HG03571 (cell line): Measurements from ENCODE around the gene ZYG11B.
"Not testable (repeated sequence)": the region's sequence is repeated elsewhere in the genome, so short reads cannot be mapped to it uniquely, and the experiment has no call there.

Experiments used
- ATAC-seq: cut with Tn5 transposase; IDR thresholded peaks from one replicate; pipeline ENCODE4 v1.9.1; 2021; ENCODE audit not compliant: unreplicated experiment

Gene ZYG11B

GRCh38 chr1:52842643-52843310 is 116.5 kb downstream of the ZYG11B start, which contains the start of gene ZYG11A:
ZYG11A (plus strand) TSS chr1:52842760; CDS start chr1:52842884, 124 bp downstream.
- no peak for ATAC-seq

- not testable (repeated sequence) for ATAC-seq
Measured at GRCh38 chr1:52845119-52845518, 118.9 kb downstream of the ZYG11B start.

GRCh38 chr1:52848423-52848822 is 122.2 kb downstream of the ZYG11B start:
- ATAC-seq, result no peak

GRCh38 chr1:52850951-52851350 is 124.7 kb downstream of the ZYG11B start:
- ATAC-seq, result no peak

GRCh38 chr1:52852854-52853253 is 126.6 kb downstream of the ZYG11B start:
- ATAC-seq, result no peak

GRCh38 chr1:52855584-52855983 is 129.3 kb downstream of the ZYG11B start:
- ATAC-seq, result no peak

- no peak for ATAC-seq
Measured at GRCh38 chr1:52856026-52856425, 129.8 kb downstream of the ZYG11B start.

- ATAC-seq, result no peak
Measured at GRCh38 chr1:52857443-52857842, 131.2 kb downstream of the ZYG11B start.

GRCh38 chr1:52862666-52863458 is 136.6 kb downstream of the ZYG11B start:
- no peak for ATAC-seq

- ATAC-seq, result peak; percentile 88
Measured at GRCh38 chr1:52867087-52867863, 141.0 kb downstream of the ZYG11B start.

GRCh38 chr1:52869727-52870126 is 143.5 kb downstream of the ZYG11B start:
- ATAC-seq, result not testable (repeated sequence)

GRCh38 chr1:52876843-52877242 is 150.6 kb downstream of the ZYG11B start:
- ATAC-seq, result no peak
